CD4-positive, alpha-beta T cell (primary cell): ENCODE measurements around the gene RPL7L1. TPM values are rescaled to one million over a fixed set of nuclear protein-coding genes. Genes with fewer than 3 reads are reported as not detected.
"Not testable (repeated sequence)": the region's sequence is repeated elsewhere in the genome, so short reads cannot be mapped to it uniquely, and the experiment has no call there.

Experiments used
- ATAC-seq: fragments of 200-7000 bp; cut with Tn5 transposase; one replicate; pipeline ENCODE4 v1.10.0; 2022; ENCODE audit warnings: mild to moderate bottlenecking; ENCODE audit not compliant: poor library complexity
- CTCF ChIA-PET: fragments of 350-600 bp; sonication (Branson Sonifier 250); formaldehyde crosslinking; loops from one replicate; lab custom pipeline; 2021; ENCODE audit warnings: antibody characterized with exemption, inconsistent platforms; lab: Charles Lee
- POLR2A ChIA-PET: fragments of 350-600 bp; sonication (Branson Sonifier 250); formaldehyde crosslinking; loops from one replicate; lab custom pipeline; 2021; ENCODE audit warnings: antibody characterized with exemption, inconsistent platforms; lab: Charles Lee
- DNase-seq, 14 experiments: peaks; one replicate each; pipeline ENCODE4 v3.0.0-alpha.2; 2013 to 2020; ENCODE audit warnings: mixed read lengths in 2 of 14
- H3K27ac ChIP-seq, 2 donors: one replicate each; pipeline versions ENCODE4 v1.5.1 to v1.7.0; 2013; ENCODE audit warnings: low read length in 2 of 2, low read depth in 1 of 2, mild to moderate bottlenecking in 1 of 2
- H3K27me3 ChIP-seq, 2 experiments: 1 replicate in 1 of 2; 2 replicates in 1 of 2; pipeline versions ENCODE4 v1.6.1 to v1.7.0; 2013; ENCODE audit warnings: low read length in 2 of 2, control low read depth in 1 of 2, mild to moderate bottlenecking in 1 of 2, moderate library complexity in 1 of 2; ENCODE audit not compliant: insufficient read depth in 2 of 2, control insufficient read depth in 1 of 2
- H3K36me3 ChIP-seq: one replicate; pipeline ENCODE4 v1.6.1; 2013; ENCODE audit warnings: low read length, control low read depth; ENCODE audit not compliant: insufficient read depth
- H3K4me1 ChIP-seq: one replicate; pipeline ENCODE4 v1.6.1; 2013; ENCODE audit warnings: low read length, control low read depth; ENCODE audit not compliant: insufficient read depth
- H3K4me3 ChIP-seq: one replicate; pipeline ENCODE4 v1.5.1; 2013; ENCODE audit warnings: mild to moderate bottlenecking, low read length, moderate library complexity
- H3K9me3 ChIP-seq, 2 experiments: 1 replicate in 1 of 2; 2 replicates in 1 of 2; pipeline versions ENCODE4 v1.6.1 to v1.7.0; 2013; ENCODE audit warnings: low read length in 2 of 2, mild to moderate bottlenecking in 2 of 2, control low read depth in 1 of 2, moderate library complexity in 1 of 2; ENCODE audit not compliant: control insufficient read depth in 1 of 2, insufficient read depth in 1 of 2
- H3K27ac Mint-ChIP-seq: one replicate; pipeline ENCODE4 v1.8.0; 2020; ENCODE audit warnings: mixed read lengths
- H3K27me3 Mint-ChIP-seq: one replicate; pipeline ENCODE4 v1.8.0; 2021; ENCODE audit warnings: mixed read lengths
- H3K36me3 Mint-ChIP-seq: one replicate; pipeline ENCODE4 v1.8.0; 2021; ENCODE audit warnings: low read depth, mixed read lengths
- H3K4me1 Mint-ChIP-seq: one replicate; pipeline ENCODE4 v1.8.0; 2021; ENCODE audit warnings: low read depth, mixed read lengths
- H3K4me3 Mint-ChIP-seq: one replicate; pipeline ENCODE4 v1.8.0; 2020; ENCODE audit warnings: mild to moderate bottlenecking, mixed read lengths
- H3K9me3 Mint-ChIP-seq: one replicate; pipeline ENCODE4 v1.8.0; 2020; ENCODE audit warnings: mixed read lengths
- intact Hi-C, 2 experiments: fragments of 100-400 bp; cut with DNase I in 1 of 2; cut with micrococcal nuclease in 1 of 2; formaldehyde crosslinking; loops; one replicate each; pipeline versions ENCODE4 v1.15.1 to v1.9.0; 2023 to 2025; cut with DNase I, micrococcal nuclease
- total RNA-seq, 174 experiments: library from RNA in 2 of 174; stranded (reverse) in 2 of 174; gene quantifications; one replicate each; pipeline ENCODE4 v1.2.3 and lab custom pipeline; 2021 to 2026
- TF ChIP-seq, protein P1 (sequence below): fragments of 200-600 bp; IDR thresholded peaks from one replicate; pipeline ENCODE4 v1.8.0; 2022; ENCODE audit warnings: antibody characterized with exemption, mild to moderate bottlenecking

Gene RPL7L1
- total RNA-seq, 2 experiments from 2014 or later: 76.1 TPM

DNA sequence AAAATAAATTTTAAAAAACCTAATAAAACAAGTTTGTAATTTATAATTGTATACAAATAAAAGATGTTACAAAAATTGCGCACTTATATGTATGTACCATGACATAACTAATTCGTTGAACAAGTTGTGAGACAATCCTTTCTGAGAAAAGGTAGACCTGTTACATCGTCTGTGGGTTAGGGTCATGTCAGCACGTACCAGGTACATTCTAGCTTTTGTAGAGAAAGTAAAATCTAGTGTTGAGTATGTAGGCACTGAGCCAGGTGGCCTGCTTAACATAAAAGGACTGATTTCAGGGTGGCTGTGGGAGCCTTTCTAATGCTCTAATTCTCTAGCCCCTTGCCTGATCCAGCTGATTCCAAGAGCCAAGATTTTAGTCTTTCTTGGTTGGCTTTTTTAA lies 10.4 kb downstream of the RPL7L1 start:
- CTCF ChIA-PET: interaction anchor here (1.2 to 1.5 kb wide), 4 partner anchors 11 to 228 kb away, joined by 4 to 5 read pairs (median 4); partner anchors contain the start of gene RPL7L1

DNA sequence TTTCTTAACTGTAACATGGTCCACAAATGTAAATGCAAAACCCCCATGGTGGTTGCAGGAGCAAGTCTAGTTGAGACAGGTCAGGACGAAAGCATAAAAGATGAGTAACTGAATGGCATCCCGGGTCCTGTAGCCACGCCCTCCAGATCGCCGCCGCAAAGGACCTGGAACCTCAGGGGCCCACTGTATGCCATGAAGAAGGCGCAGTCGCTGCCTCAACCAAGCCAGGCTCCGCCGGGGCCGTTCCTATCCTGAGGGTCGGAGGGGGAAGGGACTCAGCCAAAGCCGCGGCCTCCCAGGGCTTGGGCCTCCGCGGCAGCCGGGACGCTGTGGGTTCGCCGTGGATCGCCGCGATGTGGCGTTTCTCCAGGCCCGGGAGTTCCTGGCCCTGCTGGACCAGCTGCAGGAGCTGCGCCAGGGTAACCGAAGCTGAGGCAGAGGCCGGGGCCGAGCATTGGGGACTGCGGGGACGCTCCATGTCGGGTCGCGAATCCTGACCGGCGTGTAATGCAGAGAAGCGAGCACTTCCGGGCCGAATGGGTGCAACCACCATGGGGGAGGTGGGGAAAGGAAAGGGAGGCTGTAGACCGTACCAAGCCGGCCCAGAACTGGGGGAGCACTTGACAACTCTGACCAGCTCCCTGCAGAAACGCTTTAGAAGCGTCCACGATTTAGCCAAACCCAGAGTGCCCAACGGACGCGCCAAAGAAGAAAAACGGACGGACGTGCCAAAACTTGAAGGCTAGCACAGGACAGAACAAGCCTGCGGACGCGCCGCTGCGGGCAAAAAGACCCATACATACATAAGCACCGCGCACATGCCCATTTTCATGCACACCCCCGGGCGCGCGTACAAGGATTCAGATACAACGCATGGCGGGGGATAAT lies 11.1 kb downstream of the RPL7L1 start:
- H3K4me1 ChIP-seq: peaks cover 17% of the 10 kb centered on the region
- TF ChIP-seq, protein P1, sequence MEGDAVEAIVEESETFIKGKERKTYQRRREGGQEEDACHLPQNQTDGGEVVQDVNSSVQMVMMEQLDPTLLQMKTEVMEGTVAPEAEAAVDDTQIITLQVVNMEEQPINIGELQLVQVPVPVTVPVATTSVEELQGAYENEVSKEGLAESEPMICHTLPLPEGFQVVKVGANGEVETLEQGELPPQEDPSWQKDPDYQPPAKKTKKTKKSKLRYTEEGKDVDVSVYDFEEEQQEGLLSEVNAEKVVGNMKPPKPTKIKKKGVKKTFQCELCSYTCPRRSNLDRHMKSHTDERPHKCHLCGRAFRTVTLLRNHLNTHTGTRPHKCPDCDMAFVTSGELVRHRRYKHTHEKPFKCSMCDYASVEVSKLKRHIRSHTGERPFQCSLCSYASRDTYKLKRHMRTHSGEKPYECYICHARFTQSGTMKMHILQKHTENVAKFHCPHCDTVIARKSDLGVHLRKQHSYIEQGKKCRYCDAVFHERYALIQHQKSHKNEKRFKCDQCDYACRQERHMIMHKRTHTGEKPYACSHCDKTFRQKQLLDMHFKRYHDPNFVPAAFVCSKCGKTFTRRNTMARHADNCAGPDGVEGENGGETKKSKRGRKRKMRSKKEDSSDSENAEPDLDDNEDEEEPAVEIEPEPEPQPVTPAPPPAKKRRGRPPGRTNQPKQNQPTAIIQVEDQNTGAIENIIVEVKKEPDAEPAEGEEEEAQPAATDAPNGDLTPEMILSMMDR: no peak
- H3K27ac ChIP-seq: peak overlapping the region; percentile 86 to 89
- peak; percentile 93 for ATAC-seq
- peak; percentile 77 to 93 (median 87) for DNase-seq
- no peaks in the 10 kb centered on the region for H3K9me3 Mint-ChIP-seq
- CTCF ChIA-PET: interaction anchor here (1.2 to 1.5 kb wide), 5 partner anchors 11 to 253 kb away, joined by 3 to 5 read pairs (median 4); partner anchors contain the start of gene RPL7L1
- H3K27me3 ChIP-seq: no peaks in the 10 kb centered on the region
- intact Hi-C loops: loop anchor here (1.0 to 10.0 kb wide), 4 partner anchors 11 to 1106 kb away; partner anchors contain the start of genes PRICKLE4 (in 1 of the 2), RPL7L1 (in 1 of the 2), TOMM6 (in 1 of the 2) and UBR2 (in 1 of the 2)
- no peaks in the 10 kb centered on the region for H3K27me3 Mint-ChIP-seq
- peak overlapping the region; percentile 91 for H3K4me3 Mint-ChIP-seq
- peaks cover 39% of the 10 kb centered on the region for H3K36me3 Mint-ChIP-seq
- peak overlapping the region; percentile 94 for H3K4me3 ChIP-seq
- H3K4me1 Mint-ChIP-seq: peaks cover 16% of the 10 kb centered on the region
- no peaks in the 10 kb centered on the region for H3K9me3 ChIP-seq
- POLR2A ChIA-PET: interaction anchor here (0.6 to 5.8 kb wide), 22 partner anchors 8 to 479 kb away, joined by 3 to 77 read pairs (median 5); partner anchors contain the start of genes BICRAL, CNPY3, CUL7 and CUL9
- H3K27ac Mint-ChIP-seq: peak overlapping the region; percentile 94
- peaks cover 6% of the 10 kb centered on the region for H3K36me3 ChIP-seq

More for the DNA sequence above, 10.4 kb downstream of the RPL7L1 start:
- Histone ChIP-seq H3K9me3 (no peaks in the 10 kb centered on the region), H3K4me1 (peaks cover 17% of the 10 kb centered on the region), H3K27ac (peak overlapping the region; percentile 86 to 89), H3K4me3 (peak overlapping the region; percentile 94), H3K36me3 (peaks cover 13% of the 10 kb centered on the region), H3K27me3 (no peaks in the 10 kb centered on the region)
- Mint-ChIP-seq H3K36me3 (peaks cover 46% of the 10 kb centered on the region), H3K9me3 (no peaks in the 10 kb centered on the region), H3K4me1 (peaks cover 16% of the 10 kb centered on the region), H3K27ac (peak overlapping the region; percentile 94), H3K27me3 (no peaks in the 10 kb centered on the region), H3K4me3 (peak overlapping the region; percentile 91)
- TF ChIP-seq, protein P1: no peak
- intact Hi-C loops: loop anchor here (1.0 to 10.0 kb wide), 3 partner anchors 11 to 1105 kb away; partner anchors contain the start of genes PRICKLE4 (in 1 of the 2), RPL7L1 (in 1 of the 2), TOMM6 (in 1 of the 2) and UBR2 (in 1 of the 2)
- ATAC-seq (no peak), DNase-seq (peak in 2 of 14 experiments; percentile 31 to 36)
- POLR2A ChIA-PET: interaction anchor here (1.1 to 5.8 kb wide), 8 partner anchors 10 to 479 kb away, joined by 4 to 77 read pairs (median 21); partner anchors contain the start of genes BICRAL, CNPY3, CUL7 and RPL7L1

DNA sequence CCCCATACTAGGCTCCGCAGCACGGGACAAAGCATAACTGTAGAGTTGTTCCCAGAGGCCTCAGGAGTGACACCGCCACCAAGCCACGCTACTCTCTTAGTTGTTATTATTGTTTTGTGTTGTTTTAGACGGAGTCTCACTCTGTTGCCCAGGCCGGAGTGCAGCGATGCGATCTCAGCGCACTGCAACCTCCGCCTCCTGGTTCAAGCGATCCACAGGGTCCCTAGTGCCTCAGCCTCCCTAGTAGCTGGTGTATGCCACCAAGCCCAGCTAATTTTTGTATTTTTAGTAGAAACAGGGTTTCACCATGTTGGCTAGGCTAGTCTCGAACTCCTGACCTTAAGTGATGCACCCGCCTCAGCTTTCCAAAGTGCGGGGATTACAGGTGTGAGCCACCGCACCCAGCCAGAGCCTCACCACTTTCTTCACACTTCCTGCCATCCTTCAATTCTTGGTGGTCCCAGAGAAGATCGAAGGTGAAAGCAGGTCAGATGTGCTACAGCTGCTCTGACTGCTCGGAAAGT lies 11.8 kb downstream of the RPL7L1 start:
- intact Hi-C loops: loop anchor here (1.0 to 10.0 kb wide), 3 partner anchors 13 to 1106 kb away; partner anchors contain the start of genes PRICKLE4 (in 1 of the 2), TOMM6 (in 1 of the 2) and UBR2 (in 1 of the 2)
- no peaks in the 10 kb centered on the region for H3K27me3 ChIP-seq
- H3K27me3 Mint-ChIP-seq: no peaks in the 10 kb centered on the region
- H3K4me3 Mint-ChIP-seq: peak overlapping the region; percentile 91
- peak overlapping the region; percentile 86 to 89 for H3K27ac ChIP-seq
- H3K9me3 Mint-ChIP-seq: no peaks in the 10 kb centered on the region
- no peaks in the 10 kb centered on the region for H3K9me3 ChIP-seq
- ChIA-PET CTCF (interaction anchor here (0.9 to 1.5 kb wide), 5 partner anchors 12 to 252 kb away, joined by 3 to 5 read pairs (median 4); partner anchors contain the start of gene RPL7L1), POLR2A (interaction anchor here (0.6 to 5.8 kb wide), 21 partner anchors 9 to 478 kb away, joined by 3 to 77 read pairs (median 5); partner anchors contain the start of genes BICRAL, CNPY3, CUL7 and CUL9)
- peaks cover 16% of the 10 kb centered on the region for H3K4me1 Mint-ChIP-seq
- H3K4me3 ChIP-seq: peak overlapping the region; percentile 94
- peak overlapping the region; percentile 94 for H3K27ac Mint-ChIP-seq
- peaks cover 32% of the 10 kb centered on the region for H3K36me3 Mint-ChIP-seq
- peaks cover 17% of the 10 kb centered on the region for H3K4me1 ChIP-seq
- H3K36me3 ChIP-seq: no peaks in the 10 kb centered on the region
- TF ChIP-seq, protein P1: no peak
- ATAC-seq (no peak), DNase-seq (no peak)

DNA sequence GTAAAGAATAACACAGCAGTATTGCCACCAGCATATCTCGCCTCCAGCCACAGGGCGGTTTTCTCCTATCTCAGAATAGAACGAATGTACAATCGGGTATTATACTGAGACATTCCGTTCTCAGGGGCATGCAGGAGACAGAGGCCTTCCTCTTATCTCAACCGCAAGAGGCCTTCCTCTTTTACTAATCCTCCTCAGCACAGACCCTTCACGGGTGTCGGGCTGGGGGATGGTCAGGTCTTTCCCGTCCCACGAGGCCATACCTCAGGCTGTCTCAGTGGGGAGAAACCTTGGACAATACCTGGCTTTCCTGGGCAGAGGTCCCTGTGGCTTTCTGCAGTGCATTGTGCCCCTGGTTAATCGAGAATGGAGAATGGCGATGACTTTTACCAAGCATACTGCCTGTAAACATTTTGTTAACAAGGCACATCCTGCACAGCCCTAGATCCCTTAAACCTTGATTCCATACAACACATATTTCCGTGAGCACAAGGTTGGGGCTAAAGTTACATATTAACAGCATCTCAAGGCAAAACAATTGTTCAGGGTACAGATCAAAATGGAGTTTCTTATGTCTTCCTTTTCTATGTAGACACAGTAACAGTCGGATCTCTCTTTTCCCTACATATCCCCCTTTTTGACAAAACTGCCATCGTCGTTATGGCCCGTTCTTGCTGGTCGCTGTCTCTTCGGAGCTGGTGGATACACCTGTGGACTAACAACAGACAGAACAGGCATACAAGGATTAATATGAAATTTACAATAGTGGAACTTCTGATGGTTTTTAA lies 14.8 kb downstream of the RPL7L1 start:
- H3K4me1 Mint-ChIP-seq: peaks cover 21% of the 10 kb centered on the region
- not testable (repeated sequence) for H3K27ac Mint-ChIP-seq

More for the DNA sequence above, 14.8 kb downstream of the RPL7L1 start:
- ATAC-seq, H3K9me3 Mint-ChIP-seq, H3K4me3 Mint-ChIP-seq, H3K36me3 ChIP-seq, POLR2A ChIA-PET, H3K4me3 ChIP-seq, DNase-seq, H3K27ac ChIP-seq, H3K9me3 ChIP-seq, H3K27me3 ChIP-seq, H3K27me3 Mint-ChIP-seq, CTCF ChIA-PET: not testable (repeated sequence)
- H3K36me3 Mint-ChIP-seq: peaks cover 15% of the 10 kb centered on the region
- intact Hi-C loops: loop anchor here (10.0 kb wide), 2 partner anchors 329 to 1109 kb away; partner anchors contain the start of genes PRICKLE4 (in 1 of the 2), TOMM6 (in 1 of the 2) and UBR2 (in 1 of the 2)
- H3K4me1 ChIP-seq: peaks cover 17% of the 10 kb centered on the region
